KOPT-K1 (cell line): ENCODE measurements around the gene RUBCN.
"Not testable (repeated sequence)": the region's sequence is repeated elsewhere in the genome, so short reads cannot be mapped to it uniquely, and the experiment has no call there.

Experiments
- H3K27ac ChIP-seq: fragments of 200-600 bp; sonication (generic); 2 replicates; pipeline ENCODE4 v1.5.1; 2016; ENCODE audit warnings: antibody characterized with exemption, mild to moderate bottlenecking, low read depth, low read length; ENCODE audit not compliant: poor library complexity, severe bottlenecking
- H3K36me3 ChIP-seq: fragments of 200-600 bp; sonication (generic); 2 replicates; pipeline ENCODE4 v1.5.1; 2017; ENCODE audit warnings: antibody characterized with exemption, mild to moderate bottlenecking, low read length, moderate library complexity; ENCODE audit not compliant: insufficient read depth
- H3K9me3 ChIP-seq: fragments of 200-600 bp; sonication (generic); 2 replicates; pipeline ENCODE4 v1.5.1; 2017; ENCODE audit warnings: antibody characterized with exemption, low read length, mild to moderate bottlenecking; ENCODE audit not compliant: insufficient read depth, poor library complexity, severe bottlenecking

The RUBCN gene

DNA sequence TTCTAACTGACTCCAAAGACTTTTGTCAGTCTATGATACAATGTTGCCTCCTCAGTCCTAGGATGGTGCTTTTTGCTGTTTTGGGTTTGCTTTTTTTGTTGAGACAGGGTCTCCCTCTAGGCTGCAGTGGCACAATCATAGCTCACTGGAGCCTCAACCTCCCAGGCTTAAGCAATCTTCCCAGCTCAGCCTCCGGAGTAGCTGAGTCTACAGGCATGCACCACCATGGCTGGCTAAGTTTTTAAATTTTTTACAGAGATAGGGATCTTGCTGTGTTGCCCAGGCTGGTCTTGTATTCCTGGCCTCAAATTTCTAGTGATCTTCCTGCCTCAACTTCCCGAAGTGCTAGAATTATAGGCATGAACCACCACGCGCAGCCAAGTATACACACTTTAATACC, 22.5 kb downstream of the RUBCN start:
- H3K9me3 ChIP-seq, result no peaks in the 10 kb centered on the region
- H3K27ac ChIP-seq, result no peak overlapping the region
- H3K36me3 ChIP-seq, result no peaks in the 10 kb centered on the region

DNA sequence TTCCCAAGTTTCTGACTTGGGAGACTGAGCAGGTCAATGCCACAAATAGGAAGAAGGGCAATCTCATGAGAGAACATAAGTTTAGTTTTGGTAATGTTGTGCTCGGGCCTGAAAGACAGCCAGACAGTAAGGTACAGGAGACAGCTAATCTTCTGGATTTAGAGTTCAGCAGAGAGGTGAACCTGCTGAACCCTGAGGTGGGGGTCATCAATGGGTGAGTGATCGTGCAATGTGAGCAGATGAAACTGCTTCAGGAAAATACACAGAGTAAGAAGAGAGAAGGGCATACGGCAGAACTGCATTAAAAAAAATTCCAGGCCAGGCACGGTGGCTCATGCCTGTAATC, 23.3 kb downstream of the RUBCN start:
- no peaks in the 10 kb centered on the region for H3K9me3 ChIP-seq
- H3K36me3 ChIP-seq, result no peaks in the 10 kb centered on the region
- no peak overlapping the region for H3K27ac ChIP-seq

DNA sequence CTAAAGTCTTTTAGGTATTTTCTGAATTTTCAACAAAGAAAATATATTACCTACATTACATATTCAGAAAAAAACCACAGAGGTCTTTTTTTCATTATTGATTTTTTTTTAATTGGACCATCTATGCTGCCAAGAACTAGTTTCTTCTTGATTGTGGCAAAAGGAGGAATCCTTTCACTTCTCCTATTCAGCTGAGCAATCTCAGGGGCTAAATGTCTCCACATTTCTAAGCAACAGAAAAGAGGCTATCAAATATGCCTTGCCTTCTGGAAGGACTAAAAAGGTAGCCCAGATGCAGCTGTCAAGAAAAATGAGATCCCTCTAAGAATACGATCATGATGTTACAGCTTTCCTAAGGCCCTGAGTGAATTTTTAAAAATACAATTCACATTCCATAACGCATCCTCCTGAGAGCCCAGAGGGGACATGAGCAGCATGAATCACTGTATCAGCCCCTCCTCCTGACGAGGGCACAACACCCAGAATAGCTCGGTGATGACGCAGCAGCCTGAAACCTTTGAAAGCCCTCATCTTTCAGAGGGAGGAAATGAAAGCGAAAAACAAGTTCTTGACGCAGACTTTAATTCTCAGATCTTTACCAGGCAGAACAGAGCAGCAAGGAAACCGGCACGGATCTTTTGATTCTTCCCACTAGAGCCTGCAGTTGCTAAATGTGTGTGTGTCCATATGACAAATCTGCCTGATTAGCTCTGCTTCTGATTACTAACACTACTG, 24.6 kb downstream of the RUBCN start:
- H3K9me3 ChIP-seq, result no peaks in the 10 kb centered on the region
- H3K36me3 ChIP-seq, result no peaks in the 10 kb centered on the region
- peak overlapping the region; percentile 25 for H3K27ac ChIP-seq

DNA sequence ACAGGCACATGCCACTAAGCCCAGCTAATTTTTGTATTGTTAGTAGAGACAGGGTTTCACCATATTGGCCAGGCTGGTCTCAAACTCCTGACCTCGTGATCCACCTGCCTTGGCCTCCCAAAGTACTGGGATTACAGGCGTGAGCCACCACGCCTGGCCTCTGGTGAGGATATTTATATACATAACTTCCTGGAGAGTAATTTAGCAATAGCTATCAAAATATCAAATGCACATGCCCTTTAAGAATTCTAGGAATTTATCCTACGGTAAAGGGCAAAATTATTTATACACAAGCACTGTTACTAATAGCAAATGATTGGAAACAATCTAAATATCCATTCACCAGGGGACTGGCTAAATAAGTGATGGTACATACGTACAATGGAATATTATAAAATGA, 25.7 kb downstream of the RUBCN start:
- H3K36me3 ChIP-seq, H3K9me3 ChIP-seq, H3K27ac ChIP-seq: not testable (repeated sequence)

DNA sequence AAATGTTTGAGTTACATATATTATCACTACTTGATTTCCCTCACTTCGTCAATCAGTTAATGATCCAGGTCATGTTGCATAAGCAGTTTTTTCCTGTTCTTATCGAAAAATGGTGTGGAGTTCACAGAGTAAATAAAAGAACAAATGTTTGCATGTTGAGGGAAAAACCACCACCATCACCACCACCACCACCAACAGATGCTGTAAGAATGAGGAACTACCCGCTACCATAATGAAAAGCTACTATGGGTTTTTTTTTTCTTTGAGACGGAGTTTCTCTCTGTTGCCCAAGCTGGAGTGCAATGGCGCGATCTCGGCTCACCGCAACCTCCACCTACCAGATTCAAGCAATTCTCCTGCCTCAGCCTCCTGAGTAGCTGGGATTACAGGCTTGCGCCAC, 27.6 kb downstream of the RUBCN start:
- Histone ChIP-seq H3K9me3 (no peaks in the 10 kb centered on the region), H3K36me3 (0 out of 2 replicates have a peak, but pooled peaks cover 6% of the 10 kb centered on the region), H3K27ac (no peak overlapping the region)

DNA sequence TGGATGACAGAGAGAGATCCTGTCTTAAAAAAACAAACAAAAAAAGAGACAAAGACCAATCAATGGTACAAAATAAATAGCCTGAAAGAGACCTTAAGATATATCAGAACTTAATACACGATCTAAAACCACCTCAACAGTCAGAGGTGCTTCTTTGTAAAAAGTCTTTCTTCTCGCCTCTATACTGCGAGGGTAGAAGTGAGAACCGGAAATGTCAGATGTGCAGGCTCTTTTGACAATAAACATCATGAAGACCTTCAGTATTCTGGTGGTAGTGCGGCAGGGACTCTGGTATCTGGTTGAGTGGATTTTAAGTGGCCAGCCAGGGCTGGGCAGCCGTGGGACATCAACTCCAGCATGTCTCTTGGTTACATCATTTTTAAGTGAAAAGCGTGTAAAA, 30.0 kb downstream of the RUBCN start:
- Histone ChIP-seq H3K27ac (no peak overlapping the region), H3K9me3 (no peaks in the 10 kb centered on the region), H3K36me3 (peaks cover 19% of the 10 kb centered on the region; the same call in 1 of the 2 replicates)

DNA sequence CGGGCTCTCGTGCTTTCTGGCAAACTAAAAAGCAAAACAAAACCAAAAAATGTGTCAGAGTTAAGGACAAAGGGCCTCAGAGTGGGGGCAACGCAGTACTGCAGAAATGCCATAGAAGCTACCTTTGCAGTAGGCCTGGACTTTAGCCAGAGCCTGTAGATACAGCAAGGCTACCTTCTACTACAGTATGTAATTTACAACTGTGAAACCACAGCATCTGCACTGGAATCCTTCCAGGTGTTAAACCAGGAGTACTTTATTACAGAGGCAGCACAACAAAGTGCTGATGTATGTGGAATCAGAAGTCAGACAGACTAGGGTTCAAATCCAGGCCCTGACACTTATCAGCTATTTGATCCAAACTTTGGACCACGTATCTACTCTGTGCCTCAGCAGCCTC, 34.9 kb downstream of the RUBCN start:
- H3K36me3 ChIP-seq, result peaks cover 51% of the 10 kb centered on the region
- no peak overlapping the region for H3K27ac ChIP-seq
- H3K9me3 ChIP-seq, result no peaks in the 10 kb centered on the region

DNA sequence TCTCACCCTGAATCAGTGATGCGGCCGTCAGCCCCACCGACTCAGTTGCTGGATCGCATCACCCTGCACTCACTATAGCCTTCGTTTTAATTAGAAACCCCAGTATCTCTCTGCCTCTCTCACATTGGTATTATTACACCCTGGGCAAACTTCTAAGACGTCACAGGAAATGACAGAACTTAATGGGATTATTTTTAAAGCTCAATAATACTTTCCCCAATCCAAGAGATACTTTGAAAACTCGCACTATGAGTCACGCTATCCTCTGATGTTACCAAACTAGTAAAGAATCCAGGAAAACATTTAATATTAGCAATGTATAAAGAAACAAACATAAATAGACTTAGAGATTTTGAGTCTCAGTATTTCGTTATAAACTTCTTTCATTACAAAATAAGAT, 36.6 kb downstream of the RUBCN start:
- Histone ChIP-seq H3K27ac (no peak overlapping the region), H3K36me3 (peaks cover 65% of the 10 kb centered on the region), H3K9me3 (no peaks in the 10 kb centered on the region)

DNA sequence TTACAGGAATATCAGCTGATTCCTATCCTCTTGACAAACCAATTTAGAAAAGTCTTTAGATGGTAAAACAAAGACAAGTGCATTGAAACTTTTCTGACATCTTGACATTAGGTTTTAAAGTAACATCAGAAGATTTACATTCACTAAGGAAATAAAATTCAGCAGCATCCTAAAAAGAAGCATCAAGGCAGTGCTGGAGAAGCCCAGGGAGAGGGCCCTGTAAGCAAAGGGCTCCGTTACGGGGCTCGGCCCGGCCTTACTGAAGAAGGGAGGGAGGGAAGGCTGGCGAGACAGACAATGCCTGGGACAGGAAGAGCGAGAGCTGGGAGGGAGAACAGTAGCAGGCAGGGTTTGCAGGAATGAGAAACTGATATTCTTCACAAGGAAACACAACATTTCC, 39.3 kb downstream of the RUBCN start:
- H3K36me3 ChIP-seq, result peaks cover 73% of the 10 kb centered on the region
- H3K9me3 ChIP-seq, result no peaks in the 10 kb centered on the region
- no peak overlapping the region for H3K27ac ChIP-seq

DNA sequence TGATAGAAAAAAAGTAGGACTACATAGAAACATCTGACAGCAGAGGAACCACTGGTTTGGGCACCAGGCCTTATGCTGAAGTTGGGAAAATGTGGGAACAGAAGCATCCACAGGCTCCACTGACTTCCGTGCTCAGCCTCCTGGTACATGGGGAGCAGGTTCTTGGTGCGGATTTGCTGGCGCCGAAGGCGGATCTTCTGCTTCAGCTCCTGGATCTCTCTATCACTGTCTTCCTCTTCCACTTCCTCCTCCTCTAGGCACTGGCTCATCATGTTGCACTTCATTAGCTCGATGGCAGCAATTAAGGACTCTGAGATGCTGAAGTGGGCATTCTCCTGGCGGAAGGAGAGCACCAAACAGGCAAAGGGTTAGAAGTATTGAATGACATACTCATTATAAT, 42.5 kb downstream of the RUBCN start:
- Histone ChIP-seq H3K36me3 (peaks cover 69% of the 10 kb centered on the region), H3K27ac (no peak overlapping the region), H3K9me3 (no peaks in the 10 kb centered on the region)

DNA sequence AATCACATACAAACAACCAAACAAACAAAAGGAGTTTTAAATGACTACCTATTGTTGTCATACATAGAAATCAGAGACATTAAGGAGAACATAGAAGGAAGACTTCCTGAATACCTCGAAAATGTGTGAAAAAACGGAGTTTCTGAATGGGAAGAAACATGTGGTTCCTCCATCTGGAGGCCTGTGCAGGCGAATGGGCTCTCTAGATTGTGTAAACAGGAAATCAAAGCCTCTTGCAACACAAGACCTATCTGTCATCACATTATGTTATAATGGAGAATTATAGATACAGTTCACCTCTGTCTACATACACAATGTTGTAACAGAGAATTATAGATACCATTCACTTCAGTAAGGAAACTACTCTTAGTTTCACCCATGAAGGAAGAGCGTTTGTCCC, 44.1 kb downstream of the RUBCN start:
- H3K9me3 ChIP-seq, result no peaks in the 10 kb centered on the region
- no peak overlapping the region for H3K27ac ChIP-seq
- peaks cover 62% of the 10 kb centered on the region for H3K36me3 ChIP-seq

DNA sequence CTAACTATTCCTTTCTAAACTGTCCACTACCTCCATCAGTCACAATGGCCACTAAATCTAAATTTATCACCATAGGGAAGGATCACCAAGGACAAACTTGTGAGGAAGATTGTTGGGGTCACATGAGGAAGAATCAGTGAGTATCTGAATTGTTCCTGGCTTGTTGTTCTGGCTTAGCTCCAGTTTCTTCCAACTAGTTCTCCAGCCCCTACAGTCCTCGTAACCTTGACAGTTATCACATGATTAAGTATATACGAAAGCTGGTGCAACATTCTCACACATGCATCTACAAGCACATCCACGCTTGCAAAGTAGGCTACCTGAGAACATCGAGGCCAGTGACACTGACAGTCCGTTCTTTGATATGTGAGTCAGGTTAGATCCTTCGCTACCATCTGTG, 46.0 kb downstream of the RUBCN start:
- peaks cover 47% of the 10 kb centered on the region for H3K36me3 ChIP-seq
- no peaks in the 10 kb centered on the region for H3K9me3 ChIP-seq
- no peak overlapping the region for H3K27ac ChIP-seq

DNA sequence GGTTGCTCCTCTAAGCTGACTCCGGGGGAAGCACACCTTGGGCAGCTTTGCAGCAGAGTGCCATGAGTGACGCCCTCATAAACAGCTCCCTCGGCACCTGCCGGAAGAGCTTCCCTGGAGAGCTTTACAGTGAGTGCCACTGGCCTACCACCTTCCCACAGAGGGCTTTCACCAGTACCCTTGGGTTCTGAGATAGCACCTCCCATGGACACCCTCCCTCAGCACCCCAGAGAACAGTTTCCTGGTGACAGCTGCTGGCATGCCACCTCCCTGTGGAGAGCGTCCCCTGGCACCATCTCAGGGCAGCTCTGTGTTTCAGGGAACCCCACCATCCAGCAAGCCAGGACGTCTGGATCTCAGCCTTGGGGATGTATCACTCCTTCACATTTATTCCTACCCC, 49.1 kb downstream of the RUBCN start:
- Histone ChIP-seq H3K36me3 (peaks cover 36% of the 10 kb centered on the region), H3K27ac (no peak overlapping the region), H3K9me3 (no peaks in the 10 kb centered on the region)

DNA sequence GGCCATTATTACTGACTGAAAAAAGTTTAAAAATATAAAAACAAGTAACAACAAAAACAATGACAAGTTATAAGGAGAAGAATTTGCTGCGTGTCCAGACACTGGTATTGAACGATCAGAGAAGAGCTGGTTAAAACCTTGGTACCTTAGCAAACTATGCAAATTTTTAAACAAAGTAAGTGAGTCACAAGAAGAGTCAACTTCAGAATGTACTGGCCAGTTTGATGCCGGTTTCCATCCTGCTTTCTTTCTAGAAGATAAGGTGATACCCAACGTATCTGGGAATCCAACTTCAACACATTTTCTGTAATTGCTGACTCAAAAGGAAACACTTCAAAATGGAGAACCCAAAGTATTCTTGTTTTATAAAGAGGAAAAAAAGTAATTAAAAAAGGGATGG, 49.8 kb downstream of the RUBCN start:
- H3K36me3 ChIP-seq, result peaks cover 36% of the 10 kb centered on the region
- H3K9me3 ChIP-seq, result no peaks in the 10 kb centered on the region
- H3K27ac ChIP-seq, result no peak overlapping the region

DNA sequence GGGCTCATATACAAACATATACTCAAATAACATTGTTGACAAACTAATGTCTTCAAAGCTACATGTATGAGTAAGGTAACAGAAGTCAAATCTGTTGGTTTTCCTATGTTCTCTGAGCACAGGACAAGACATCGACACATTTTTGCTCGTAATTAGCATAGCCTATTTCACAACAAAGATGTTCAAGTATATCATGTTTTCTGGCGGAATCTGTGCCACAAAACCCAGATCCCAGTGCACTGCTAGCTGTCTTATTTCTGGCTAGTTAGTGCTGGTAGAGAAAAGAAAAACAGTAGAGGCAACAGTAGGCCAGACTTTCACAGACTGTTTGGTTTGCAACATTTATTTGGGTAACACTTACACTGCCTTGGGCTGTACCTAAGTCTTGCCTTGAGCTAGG, 51.2 kb downstream of the RUBCN start:
- H3K27ac ChIP-seq, result no peak overlapping the region
- no peaks in the 10 kb centered on the region for H3K9me3 ChIP-seq
- peaks cover 36% of the 10 kb centered on the region for H3K36me3 ChIP-seq

DNA sequence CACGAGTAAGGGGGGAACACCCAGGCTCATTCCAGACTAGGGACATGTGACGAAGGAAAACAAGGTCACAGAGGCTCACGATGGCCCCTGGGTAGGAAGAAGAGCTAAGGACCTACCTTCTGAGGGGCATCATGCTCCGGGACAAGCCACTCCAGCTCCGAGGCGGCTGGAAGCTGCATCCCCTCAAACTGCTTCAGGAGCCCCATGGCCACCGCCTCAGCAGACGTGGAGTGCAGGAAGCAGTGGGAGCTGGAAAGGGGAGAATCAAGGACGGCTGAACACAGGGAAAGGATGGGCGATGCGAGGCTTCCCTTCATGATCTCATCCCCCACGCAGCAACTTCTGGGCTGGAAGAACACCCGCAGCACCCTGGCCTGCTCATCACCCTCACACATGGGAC, 53.5 kb downstream of the RUBCN start:
- Histone ChIP-seq H3K9me3 (no peaks in the 10 kb centered on the region), H3K27ac (no peak overlapping the region), H3K36me3 (peaks cover 38% of the 10 kb centered on the region)
